Measurements from ENCODE around the gene RPIA. TPM values are rescaled to one million over a fixed set of nuclear protein-coding genes. Genes with fewer than 3 reads are reported as not detected.
"Not testable (repeated sequence)": the region's sequence is repeated elsewhere in the genome, so short reads cannot be mapped to it uniquely, and the experiment has no call there.

Gene RPIA
- total RNA-seq, 2 donors from 2014 or later: 9.2 to 10.9 TPM

- intact Hi-C loops (cut with DNase I): no loop called here
- DNase-seq (ENCODE audit: low spot score): no peak
Measured at GRCh38 chr2:88760819-88761598, 69.5 kb downstream of the RPIA start.

GRCh38 chr2:88764141-88764849 is 72.8 kb downstream of the RPIA start:
- intact Hi-C loops (cut with DNase I): no loop called here
- peak; percentile 62 for DNase-seq (ENCODE audit: low spot score)

GRCh38 chr2:88764850-88765153 is 73.3 kb downstream of the RPIA start:
- intact Hi-C loops (cut with DNase I): no loop called here

GRCh38 chr2:88765154-88765888 is 73.8 kb downstream of the RPIA start:
- DNase-seq (ENCODE audit: low spot score): peak; percentile 78
- intact Hi-C loops (cut with DNase I): no loop called here

More at GRCh38 chr2:88764850-88765153, 73.3 kb downstream of the RPIA start:
- DNase-seq (ENCODE audit: low spot score): no peak

GRCh38 chr2:88765889-88766481 is 74.5 kb downstream of the RPIA start:
- intact Hi-C loops (cut with DNase I): not testable (repeated sequence)

GRCh38 chr2:88770016-88770415 is 78.5 kb downstream of the RPIA start:
- intact Hi-C loops (cut with DNase I): no loop called here
- DNase-seq (ENCODE audit: low spot score): no peak

More at GRCh38 chr2:88765889-88766481, 74.5 kb downstream of the RPIA start:
- DNase-seq (ENCODE audit: low spot score): peak; percentile 44

- DNase-seq (ENCODE audit: low spot score); intact Hi-C loops (cut with DNase I): not testable (repeated sequence)
Measured at GRCh38 chr2:88773233-88774028, 82.0 kb downstream of the RPIA start.

GRCh38 chr2:88789213-88789612 is 97.7 kb downstream of the RPIA start:
- DNase-seq (ENCODE audit: low spot score); intact Hi-C loops (cut with DNase I): not testable (repeated sequence)

GRCh38 chr2:88795932-88796331 is 104.5 kb downstream of the RPIA start:
- DNase-seq (ENCODE audit: low spot score); intact Hi-C loops (cut with DNase I): not testable (repeated sequence)

- DNase-seq (ENCODE audit: low spot score); intact Hi-C loops (cut with DNase I): not testable (repeated sequence)
Measured at GRCh38 chr2:88796523-88796922, 105.0 kb downstream of the RPIA start.

- DNase-seq (ENCODE audit: low spot score); intact Hi-C loops (cut with DNase I): not testable (repeated sequence)
Measured at GRCh38 chr2:88797164-88797563, 105.7 kb downstream of the RPIA start.

Other genes starting within 250 kb of the RPIA start
- not detected for gene FOXI3, start 239.0 kb upstream of the RPIA start, total RNA-seq
- gene EIF2AK3, start 64.2 kb upstream of the RPIA start, total RNA-seq: 10 to 100 TPM; 18.4 to 23.7 TPM

Measured in posterior vena cava (tissue), 2 donors.